Measurements from ENCODE around the gene NEK11. TPM values are rescaled to one million over a fixed set of nuclear protein-coding genes. Genes with fewer than 3 reads are reported as not detected.

NEK11 gene
- total and polyA plus RNA-seq, 2 experiments from 2014 or later, result 1.7 to 2.0 TPM

GRCh38 chr3:131067983-131068382 is 41.3 kb downstream of the NEK11 start:
- no peaks in the 10 kb centered on the region for H3K4me1 ChIP-seq (ENCODE audit: low read depth)
- TF ChIP-seq CTCF (IDR thresholded peaks at IDR 0.05; ENCODE audit: low read depth, low read length), result no peak
- no peak for DNase-seq (ENCODE audit: low read depth in 1 of 2, low spot score in 1 of 2)
- H3K9me3 ChIP-seq (ENCODE audit: low read depth), result no peaks in the 10 kb centered on the region
- H3K27ac ChIP-seq, result no peak overlapping the region
- no peaks in the 10 kb centered on the region for H3K36me3 ChIP-seq
- H3K4me3 ChIP-seq, result no peak overlapping the region
- no peaks in the 10 kb centered on the region for H3K27me3 ChIP-seq

GRCh38 chr3:131072099-131072559 is 45.5 kb downstream of the NEK11 start:
- Histone ChIP-seq H3K27ac (no peak overlapping the region), H3K4me3 (no peak overlapping the region), H3K9me3 (ENCODE audit: low read depth) (no peaks in the 10 kb centered on the region), H3K4me1 (ENCODE audit: low read depth) (no peaks in the 10 kb centered on the region), H3K36me3 (no peaks in the 10 kb centered on the region), H3K27me3 (no peaks in the 10 kb centered on the region)
- DNase-seq (ENCODE audit: low read depth in 1 of 2, low spot score in 1 of 2), result peak in 1 of 2 donors; percentile 47
- TF ChIP-seq CTCF (IDR thresholded peaks at IDR 0.05; ENCODE audit: low read depth, low read length), result no peak

GRCh38 chr3:131072845-131073244 is 46.2 kb downstream of the NEK11 start:
- peak in 1 of 2 donors; percentile 89 for DNase-seq (ENCODE audit: low read depth in 1 of 2, low spot score in 1 of 2)
- no peak for TF ChIP-seq CTCF (IDR thresholded peaks at IDR 0.05; ENCODE audit: low read depth, low read length)
- no peaks in the 10 kb centered on the region for H3K36me3 ChIP-seq
- H3K27ac ChIP-seq, result no peak overlapping the region
- H3K9me3 ChIP-seq (ENCODE audit: low read depth), result no peaks in the 10 kb centered on the region
- H3K4me1 ChIP-seq (ENCODE audit: low read depth), result no peaks in the 10 kb centered on the region
- no peaks in the 10 kb centered on the region for H3K27me3 ChIP-seq
- no peak overlapping the region for H3K4me3 ChIP-seq

- Histone ChIP-seq H3K4me1 (ENCODE audit: low read depth) (no peaks in the 10 kb centered on the region), H3K4me3 (no peak overlapping the region), H3K9me3 (ENCODE audit: low read depth) (no peaks in the 10 kb centered on the region), H3K27me3 (no peaks in the 10 kb centered on the region), H3K27ac (no peak overlapping the region), H3K36me3 (no peaks in the 10 kb centered on the region)
- no peak for DNase-seq (ENCODE audit: low read depth in 1 of 2, low spot score in 1 of 2)
- TF ChIP-seq CTCF (IDR thresholded peaks at IDR 0.05; ENCODE audit: low read depth, low read length), result no peak
Observed at GRCh38 chr3:131075632-131076328, 49.1 kb downstream of the NEK11 start.

- no peaks in the 10 kb centered on the region for H3K27me3 ChIP-seq
- no peaks in the 10 kb centered on the region for H3K36me3 ChIP-seq
- no peak overlapping the region for H3K27ac ChIP-seq
- no peak for TF ChIP-seq CTCF (IDR thresholded peaks at IDR 0.05; ENCODE audit: low read depth, low read length)
- H3K9me3 ChIP-seq (ENCODE audit: low read depth), result no peaks in the 10 kb centered on the region
- H3K4me1 ChIP-seq (ENCODE audit: low read depth), result no peaks in the 10 kb centered on the region
- no peak for DNase-seq (ENCODE audit: low read depth in 1 of 2, low spot score in 1 of 2)
- no peak overlapping the region for H3K4me3 ChIP-seq
Observed at GRCh38 chr3:131077904-131078303, 51.2 kb downstream of the NEK11 start.
